ENCODE data around the gene IBSP. TPM values are rescaled to one million over a fixed set of nuclear protein-coding genes. Genes with fewer than 3 reads are reported as not detected.

IBSP gene
- total and polyA plus RNA-seq, 9 of the 15 experiments (the other 6 are each of a cell fraction or from before 2014, with no cell fraction given): not detected

- BruUV-seq (replicated peaks): no TSS peak
- no peaks in the 10 kb centered on the region for H3K4me1 ChIP-seq (replicated peaks in 1 of 2; ENCODE audit: control insufficient read depth in 2 of 2, insufficient read depth in 2 of 2, low read length in 2 of 2)
- no peaks in the 10 kb centered on the region for H3K27me3 ChIP-seq (ENCODE audit: control insufficient read depth in 2 of 2, insufficient read depth in 2 of 2, low read length in 2 of 2)
- H3K9me3 ChIP-seq (replicated peaks; ENCODE audit: control insufficient read depth, insufficient read depth, low read depth, low read length): no peaks in the 10 kb centered on the region
- intact Hi-C loops (cut with micrococcal nuclease): no loop called here
- H3K27ac ChIP-seq (ENCODE audit: extremely low read depth, low read depth, low read length): no peak overlapping the region
- ATAC-seq: no peak
- DNase-seq (ENCODE audit: extremely low read depth in 1 of 4, low spot score in 3 of 4): no peak
- H3K36me3 ChIP-seq (ENCODE audit: control insufficient read depth, insufficient read depth, low read length): no peaks in the 10 kb centered on the region
- H3K9ac ChIP-seq (ENCODE audit: insufficient read depth in 1 of 2, low read depth in 2 of 2, low read length in 2 of 2): no peak overlapping the region
- POLR2A ChIA-PET: no interaction called here
- in situ Hi-C loops (cut with MboI): no loop called here
- H3K79me2 ChIP-seq (ENCODE audit: control insufficient read depth, insufficient read depth, low read length): no peaks in the 10 kb centered on the region
- no peak overlapping the region for H3K4me2 ChIP-seq (ENCODE audit: insufficient read depth, low read length)
- H2AFZ ChIP-seq (ENCODE audit: low read depth, low read length): no peak overlapping the region
- no peaks in the 10 kb centered on the region for H4K20me1 ChIP-seq (replicated peaks; ENCODE audit: control insufficient read depth, insufficient read depth, low read length)
- CTCF ChIA-PET (ENCODE audit: low intra/inter-chr PET ratio): no interaction called here
- H3K4me3 ChIP-seq: no peak overlapping the region
- WGBS (ENCODE audit: insufficient coverage, low coverage, missing lambda C conversion rate): 4% methylated on average over 2 of the region's 2 CpGs
- no peak for FAIRE-seq
- no peaks in the 10 kb centered on the region for H3K9me1 ChIP-seq (ENCODE audit: control insufficient read depth, insufficient read depth, low read length)
- TF ChIP-seq NR2C1 (IDR thresholded peaks at IDR 0.05) (no peak), NR2C1 (tag; IDR thresholded peaks at IDR 0.05) (no peak), ELF2 (CRISPR knock-in tag; IDR thresholded peaks at IDR 0.05) (no peak), ZNF263 (CRISPR knock-in tag; IDR thresholded peaks at IDR 0.05; ENCODE audit: borderline replicate concordance) (no peak), POLR2AphosphoS2 (IDR thresholded peaks at IDR 0.05; ENCODE audit: low read length) (no peak), CREB1 (IDR thresholded peaks at IDR 0.05) (no peak), CREB1 (CRISPR knock-in tag; IDR thresholded peaks at IDR 0.05) (no peak), ZNF518B (CRISPR knock-in tag; IDR thresholded peaks at IDR 0.05) (no peak), ELK1 (CRISPR knock-in tag; IDR thresholded peaks at IDR 0.05) (no peak), ATF6 (CRISPR knock-in tag; IDR thresholded peaks at IDR 0.05) (no peak), HNRNPLL (IDR thresholded peaks at IDR 0.05; ENCODE audit: low read depth, low read length, poor library complexity, severe bottlenecking) (no peak), CBX2 (IDR thresholded peaks at IDR 0.05; ENCODE audit: insufficient read depth, low read length, poor library complexity, severe bottlenecking) (no peak), SIN3B (IDR thresholded peaks at IDR 0.05; ENCODE audit: low read depth) (no peak), ZNF512 (tag; IDR thresholded peaks at IDR 0.05) (no peak), KAT7 (CRISPR knock-in tag; IDR thresholded peaks at IDR 0.05; ENCODE audit: borderline replicate concordance) (no peak)
Measured at GRCh38 chr4:87749883-87750282, 49.5 kb upstream of the IBSP start.
